Muscle of leg (tissue), 11 donors: ENCODE results near the gene CTDSPL. TPM values are rescaled to one million over a fixed set of nuclear protein-coding genes. Genes with fewer than 3 reads are reported as not detected.
A peak's percentile ranks its signal among the peaks of the same experiment; 100 is the strongest.

Experiments
- DNase-seq: peaks from one replicate; pipeline ENCODE4 v3.0.0; 2013
- H3K27ac ChIP-seq: one replicate; pipeline ENCODE4 v1.5.1; 2013; ENCODE audit warnings: mild to moderate bottlenecking, low read length, control low read depth
- H3K27me3 ChIP-seq: one replicate; pipeline ENCODE4 v1.6.1; 2013; ENCODE audit warnings: low read length; ENCODE audit not compliant: control insufficient read depth, insufficient read depth
- H3K36me3 ChIP-seq: one replicate; pipeline ENCODE4 v1.6.1; 2013; ENCODE audit warnings: low read length; ENCODE audit not compliant: control insufficient read depth, insufficient read depth
- H3K4me1 ChIP-seq: one replicate; pipeline ENCODE4 v1.6.1; 2013; ENCODE audit warnings: low read length; ENCODE audit not compliant: control insufficient read depth, insufficient read depth
- H3K4me3 ChIP-seq: one replicate; pipeline ENCODE4 v1.5.1; 2013; ENCODE audit warnings: low read length, control low read depth
- H3K9me3 ChIP-seq: replicated peaks from 2 replicates; pipeline ENCODE4 v1.6.1; 2013; ENCODE audit warnings: low read depth, low read length; ENCODE audit not compliant: control insufficient read depth
- WGBS: methylation state at CpG from one replicate; pipeline ENCODE4 v1.1.5; 2013; ENCODE audit warnings: missing lambda C conversion rate; ENCODE audit not compliant: insufficient coverage; 5-methylcytosine and 5-hydroxymethylcytosine counted together
- polyA plus RNA-seq, 8 donors: library from polyadenylated mRNA; unstranded; fragments of 120-200 nt; gene quantifications; one replicate each; pipeline versions ENCODE4 v1.2.1 to v1.2.3, GENCODE V29; 2013; ENCODE audit warnings: inconsistent platforms in 1 of 8, low replicate concordance in 1 of 8; ENCODE audit not compliant: insufficient read length in 8 of 8, insufficient read depth in 1 of 8
- total RNA-seq: library from RNA; stranded (reverse); fragments of 120-200 nt; gene quantifications from one replicate; pipeline ENCODE4 v1.2.4, GENCODE V29; 2013

Gene CTDSPL
- total and polyA plus RNA-seq, 9 donors, result 29.9 to 41.8 (median 38.0) TPM

- peaks cover 3% of the 10 kb centered on the region for H3K36me3 ChIP-seq
- no peaks in the 10 kb centered on the region for H3K9me3 ChIP-seq
- peak; percentile 52 for DNase-seq
- H3K4me1 ChIP-seq, result peaks cover 40% of the 10 kb centered on the region
- 39% methylated on average over 2 of the region's 8 CpGs for WGBS
- H3K27ac ChIP-seq, result peak overlapping the region; percentile 58
- no peaks in the 10 kb centered on the region for H3K27me3 ChIP-seq
- H3K4me3 ChIP-seq, result no peak overlapping the region
These were observed 84.3 kb downstream of the CTDSPL start for GRCh38 chr3:37945807-37946530.

DNA sequence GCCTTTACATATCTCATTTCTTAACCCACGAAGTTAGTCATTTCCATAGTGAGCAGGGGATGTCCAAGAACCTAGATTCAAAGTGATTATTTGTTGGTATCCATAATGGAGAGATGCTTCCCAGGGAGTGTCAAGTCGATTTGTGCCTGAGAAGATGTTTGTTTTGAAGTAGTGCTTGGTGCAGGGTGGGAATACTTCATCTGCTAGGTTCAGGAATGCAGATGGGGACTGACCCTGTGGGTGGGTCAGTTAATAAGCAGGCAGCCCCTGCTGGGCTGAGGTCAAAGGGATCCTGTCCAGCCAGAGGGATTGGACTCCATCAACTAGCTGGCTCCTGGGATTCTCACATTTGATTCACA is 84.8 kb downstream of the CTDSPL start:
- peak overlapping the region; percentile 17 for H3K27ac ChIP-seq
- DNase-seq, result no peak
- H3K27me3 ChIP-seq, result no peaks in the 10 kb centered on the region
- no peaks in the 10 kb centered on the region for H3K9me3 ChIP-seq
- H3K36me3 ChIP-seq, result peaks cover 3% of the 10 kb centered on the region
- H3K4me3 ChIP-seq, result no peak overlapping the region
- H3K4me1 ChIP-seq, result peaks cover 38% of the 10 kb centered on the region
- 70% methylated on average over 1 of the region's 2 CpGs for WGBS

DNA sequence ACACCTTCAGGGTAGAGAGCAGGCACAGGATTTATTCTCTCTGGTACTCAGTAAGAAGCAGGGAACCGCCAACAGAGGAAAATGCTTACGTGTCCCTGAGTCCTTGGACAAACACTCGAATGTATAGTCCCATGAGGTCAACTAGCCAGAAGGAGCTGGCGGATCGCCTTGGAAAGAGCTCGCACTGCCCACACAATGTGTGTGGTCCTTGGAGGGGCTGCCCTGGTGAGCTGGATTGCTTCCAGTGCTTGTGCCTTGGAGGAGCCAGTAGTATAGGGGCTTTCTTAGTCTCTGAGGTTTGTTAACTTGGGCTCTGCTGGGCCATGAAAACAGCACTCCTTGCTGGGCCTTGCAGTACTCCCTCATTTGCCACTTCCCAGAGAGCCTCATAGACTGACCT is 88.2 kb downstream of the CTDSPL start:
- H3K27ac ChIP-seq, result peak overlapping the region; percentile 69
- DNase-seq, result peak; percentile 80
- no peak overlapping the region for H3K4me3 ChIP-seq
- H3K27me3 ChIP-seq, result no peaks in the 10 kb centered on the region
- peaks cover 9% of the 10 kb centered on the region for H3K36me3 ChIP-seq
- no peaks in the 10 kb centered on the region for H3K9me3 ChIP-seq
- 22% methylated on average over 6 of the region's 6 CpGs for WGBS
- H3K4me1 ChIP-seq, result peaks cover 26% of the 10 kb centered on the region

DNA sequence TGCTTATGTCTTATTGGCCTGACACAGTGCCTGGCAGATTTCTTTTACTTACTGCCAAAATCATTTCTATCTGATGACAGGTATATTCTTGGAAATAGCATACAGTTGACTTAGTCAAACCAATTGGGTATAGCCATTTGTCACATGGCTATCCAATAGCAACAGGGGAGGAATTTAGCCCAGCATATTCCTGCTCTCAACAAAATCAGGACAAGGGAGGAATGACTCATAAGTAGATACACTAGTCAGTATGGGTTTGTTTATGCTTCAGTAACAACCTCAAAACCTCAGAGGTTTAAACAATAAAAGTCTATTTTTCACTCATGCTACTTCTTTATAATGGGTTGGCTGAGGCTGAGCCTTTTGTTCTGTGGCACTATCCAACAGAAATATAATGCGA is 90.9 kb downstream of the CTDSPL start:
- WGBS, result no CpG with 5 or more reads among the region's 1 CpG
- Histone ChIP-seq H3K36me3 (peaks cover 15% of the 10 kb centered on the region), H3K9me3 (no peaks in the 10 kb centered on the region), H3K4me3 (no peak overlapping the region), H3K4me1 (peaks cover 13% of the 10 kb centered on the region), H3K27ac (no peak overlapping the region), H3K27me3 (no peaks in the 10 kb centered on the region)
- no peak for DNase-seq

DNA sequence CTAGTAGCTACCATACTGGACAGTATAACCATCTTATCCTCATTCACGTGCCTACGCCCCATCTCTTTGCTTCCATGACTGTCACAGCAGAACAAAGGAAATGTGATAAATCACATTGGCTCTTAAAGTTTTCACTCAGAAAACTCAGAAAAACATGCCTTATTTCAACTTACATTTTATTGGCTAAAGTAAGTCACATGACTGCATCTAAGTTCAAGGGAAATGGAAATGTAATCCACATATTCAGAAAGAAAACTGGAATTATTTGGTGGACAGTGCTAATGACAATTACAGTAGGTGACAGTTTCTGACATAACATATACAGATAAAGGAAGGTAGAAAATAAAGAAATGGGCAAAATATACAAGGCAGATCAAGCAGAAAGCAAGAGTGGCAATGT is 91.5 kb downstream of the CTDSPL start:
- WGBS, result 100% methylated on average over 2 of the region's 2 CpGs
- H3K36me3 ChIP-seq, result peaks cover 15% of the 10 kb centered on the region
- peaks cover 13% of the 10 kb centered on the region for H3K4me1 ChIP-seq
- no peaks in the 10 kb centered on the region for H3K9me3 ChIP-seq
- H3K27ac ChIP-seq, result no peak overlapping the region
- H3K27me3 ChIP-seq, result no peaks in the 10 kb centered on the region
- no peak for DNase-seq
- H3K4me3 ChIP-seq, result no peak overlapping the region

DNA sequence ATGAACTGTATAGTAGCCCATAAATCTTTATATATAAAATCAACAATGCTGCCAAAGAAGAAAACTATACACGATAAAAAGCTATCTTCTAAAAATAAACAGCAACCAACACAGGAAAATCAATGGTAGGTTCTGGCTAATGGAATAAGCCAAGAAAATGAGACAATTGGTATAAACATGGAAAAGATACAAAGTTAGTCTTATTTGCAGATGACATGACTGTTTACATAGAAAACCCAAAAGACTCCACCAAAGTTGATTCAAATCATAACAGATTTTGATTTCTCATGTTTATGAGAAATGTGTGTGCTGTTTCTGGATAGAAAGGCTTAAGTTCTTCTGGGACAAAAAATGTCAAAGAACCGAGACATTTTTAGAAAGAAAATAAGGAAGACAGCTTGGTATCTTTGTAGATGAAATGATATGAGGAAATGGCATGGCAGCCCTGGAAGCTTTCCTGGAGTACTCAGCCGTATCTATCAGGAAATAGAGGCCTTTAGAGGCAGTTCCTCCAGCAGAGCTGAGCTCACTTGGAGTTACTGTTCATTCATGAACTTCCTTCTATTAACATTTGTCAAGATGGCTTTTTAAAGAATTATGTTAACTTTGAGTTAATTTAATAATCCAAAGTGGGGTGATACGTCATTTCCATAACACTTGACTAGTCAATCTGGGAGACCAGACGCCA is 92.2 kb downstream of the CTDSPL start:
- no peak overlapping the region for H3K27ac ChIP-seq

DNA sequence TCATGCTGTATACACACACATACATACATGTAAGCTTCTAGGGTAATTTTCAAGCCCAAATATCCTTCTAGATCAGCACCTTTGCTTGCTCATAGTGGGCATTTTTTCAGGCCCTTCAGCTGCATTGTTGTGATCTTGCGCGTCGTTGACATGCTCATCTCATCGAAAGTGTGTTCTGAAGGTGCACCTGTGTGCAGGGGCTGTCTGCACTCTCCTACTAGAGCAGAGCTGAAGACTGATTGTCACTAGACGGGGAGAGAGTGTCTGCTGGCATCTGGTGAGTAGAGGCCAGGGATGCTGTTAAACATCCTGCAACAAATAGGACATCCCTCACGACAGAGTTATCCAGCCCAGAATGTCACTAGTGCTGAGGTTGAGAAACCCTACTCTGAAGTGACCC is 93.2 kb downstream of the CTDSPL start:
- H3K9me3 ChIP-seq, result no peaks in the 10 kb centered on the region
- no peak for DNase-seq
- WGBS, result 100% methylated on average over 5 of the region's 6 CpGs
- no peak overlapping the region for H3K4me3 ChIP-seq
- H3K27ac ChIP-seq, result no peak overlapping the region
- no peaks in the 10 kb centered on the region for H3K27me3 ChIP-seq
- peaks cover 17% of the 10 kb centered on the region for H3K36me3 ChIP-seq
- H3K4me1 ChIP-seq, result peaks cover 9% of the 10 kb centered on the region

More for the DNA sequence above, 92.2 kb downstream of the CTDSPL start:
- no peak for DNase-seq
- Histone ChIP-seq H3K27me3 (no peaks in the 10 kb centered on the region), H3K4me3 (no peak overlapping the region), H3K4me1 (peaks cover 13% of the 10 kb centered on the region), H3K36me3 (peaks cover 18% of the 10 kb centered on the region), H3K9me3 (no peaks in the 10 kb centered on the region)
- 80% methylated on average over 2 of the region's 5 CpGs for WGBS

DNA sequence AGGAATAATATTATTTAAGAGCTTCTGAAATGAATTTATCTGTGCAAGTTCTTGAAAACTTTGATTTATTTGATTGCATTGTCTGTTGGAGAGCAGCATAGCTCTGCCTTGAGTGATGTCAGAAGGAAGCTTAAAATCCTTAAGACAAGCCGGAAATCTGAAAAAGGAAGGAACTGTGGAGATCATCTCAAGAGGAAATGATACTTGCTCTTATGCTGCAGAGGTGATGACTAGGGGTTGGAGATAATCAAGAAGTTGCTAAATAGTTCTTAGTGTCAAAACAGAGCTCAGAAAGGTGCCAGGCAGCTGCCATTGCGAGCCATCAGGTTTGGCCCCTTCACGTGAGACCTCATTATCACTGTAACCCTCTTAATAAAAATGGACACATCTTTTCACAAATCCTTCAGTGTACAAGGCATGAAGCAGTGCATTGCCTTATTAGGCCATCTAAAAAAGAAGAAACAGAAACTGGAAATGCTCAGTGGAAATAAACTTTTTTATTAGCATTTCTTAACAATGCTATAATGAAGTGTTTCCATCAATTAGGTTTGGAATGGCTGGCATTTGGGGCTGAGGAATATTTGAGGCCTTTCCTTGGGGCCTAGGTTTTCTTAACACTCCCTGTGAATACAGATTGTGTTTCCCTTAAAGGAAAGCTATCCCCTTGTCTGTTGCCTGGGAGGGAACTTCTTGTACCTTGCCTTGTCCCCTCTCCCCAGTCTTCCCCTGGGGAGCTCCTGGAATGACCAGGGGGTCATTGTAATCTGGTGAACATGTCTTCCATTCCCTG is 94.4 kb downstream of the CTDSPL start:
- no peak overlapping the region for H3K4me3 ChIP-seq
- no peaks in the 10 kb centered on the region for H3K27me3 ChIP-seq
- H3K9me3 ChIP-seq, result no peaks in the 10 kb centered on the region
- H3K4me1 ChIP-seq, result peaks cover 7% of the 10 kb centered on the region
- DNase-seq, result peak; percentile 52
- peak overlapping the region; percentile 36 for H3K27ac ChIP-seq
- H3K36me3 ChIP-seq, result peaks cover 17% of the 10 kb centered on the region
- WGBS, result 63% methylated on average over 2 of the region's 3 CpGs

DNA sequence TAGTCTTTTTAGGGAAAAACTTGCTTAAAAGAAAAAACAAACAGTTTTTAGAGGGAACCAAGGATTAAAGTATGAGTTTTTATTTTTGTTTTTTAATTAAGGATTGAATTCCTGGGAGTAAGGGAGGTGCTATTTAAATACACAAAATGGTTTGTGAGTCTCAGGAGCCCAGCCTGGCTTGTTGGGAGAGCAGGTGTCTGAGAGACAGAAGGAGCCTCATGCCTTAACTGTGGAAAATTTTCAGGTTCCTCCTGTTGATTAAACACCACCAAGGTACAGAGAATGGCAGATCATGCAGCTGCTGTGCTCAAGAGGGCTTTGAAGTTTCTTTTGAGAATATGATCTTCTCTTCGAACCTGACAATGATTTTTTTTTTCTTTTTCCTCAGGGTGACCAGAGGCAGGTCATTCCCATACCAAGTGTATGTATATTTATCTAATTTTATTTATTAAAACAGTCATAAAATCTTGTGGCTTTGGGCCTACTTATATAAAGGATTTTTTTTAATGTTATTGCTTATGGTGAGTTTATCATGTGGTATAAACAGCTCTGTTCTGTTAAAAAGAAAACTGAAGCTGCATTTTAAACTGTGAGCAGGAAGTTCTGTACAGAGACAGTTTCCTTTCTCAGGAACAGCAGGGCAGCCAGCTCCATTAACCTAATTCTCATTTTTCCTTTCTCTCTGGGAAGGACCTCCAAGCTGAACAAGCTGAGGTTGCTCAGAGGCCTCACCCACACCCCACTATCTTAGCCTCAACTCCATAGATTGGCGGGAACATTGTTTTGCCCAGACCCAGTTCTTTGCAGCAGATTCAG is 95.3 kb downstream of the CTDSPL start:
- peaks cover 17% of the 10 kb centered on the region for H3K36me3 ChIP-seq
- no peaks in the 10 kb centered on the region for H3K9me3 ChIP-seq
- H3K4me1 ChIP-seq, result peaks cover 9% of the 10 kb centered on the region
- WGBS, result 58% methylated on average over 1 of the region's 2 CpGs
- DNase-seq, result no peak
- H3K4me3 ChIP-seq, result no peak overlapping the region
- no peaks in the 10 kb centered on the region for H3K27me3 ChIP-seq
- H3K27ac ChIP-seq, result peak overlapping the region; percentile 36
